ENCODE results near the gene PRR33.
A peak's percentile ranks its signal among the peaks of the same experiment; 100 is the strongest.

PRR33 gene

DNA sequence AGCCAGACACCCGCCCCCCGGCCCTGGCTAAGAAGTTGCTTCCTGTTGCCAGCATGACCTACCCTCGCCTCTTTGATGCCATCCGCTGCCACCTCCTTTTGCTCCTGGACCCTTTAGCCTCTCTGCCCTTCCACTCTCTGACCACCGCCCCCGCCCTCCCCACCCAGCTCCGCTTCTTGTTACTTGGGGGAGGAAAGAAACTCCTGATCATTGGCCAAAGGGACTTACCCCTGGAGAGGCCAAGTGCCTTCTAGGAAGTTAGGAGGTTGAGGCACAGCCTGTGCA, at the start of gene PRR33:
Gene PRR33, minus strand, starts transcription at position 65 of the 285 bp plus-strand sequence. CDS start 1,311 bp downstream, outside the sequence.
- no peak for DNase-seq

DNA sequence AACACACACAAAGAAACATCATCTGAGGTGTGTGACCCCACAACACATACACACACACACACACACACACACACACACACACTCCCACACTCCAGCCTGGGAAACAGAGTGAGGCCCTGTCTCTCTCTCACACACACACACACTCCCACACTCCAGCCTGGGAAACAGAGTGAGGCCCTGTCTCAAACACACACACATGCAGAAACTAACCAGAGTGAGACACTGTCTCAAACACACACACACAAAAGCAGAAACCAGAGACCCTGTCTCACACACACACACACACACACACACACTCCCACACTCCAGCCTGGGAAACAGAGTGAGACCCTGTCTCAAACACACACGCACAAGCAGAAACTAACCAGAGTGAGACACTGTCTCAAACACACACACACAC, 48.1 kb upstream of the PRR33 start:
- DNase-seq: peak; percentile 10

DNA sequence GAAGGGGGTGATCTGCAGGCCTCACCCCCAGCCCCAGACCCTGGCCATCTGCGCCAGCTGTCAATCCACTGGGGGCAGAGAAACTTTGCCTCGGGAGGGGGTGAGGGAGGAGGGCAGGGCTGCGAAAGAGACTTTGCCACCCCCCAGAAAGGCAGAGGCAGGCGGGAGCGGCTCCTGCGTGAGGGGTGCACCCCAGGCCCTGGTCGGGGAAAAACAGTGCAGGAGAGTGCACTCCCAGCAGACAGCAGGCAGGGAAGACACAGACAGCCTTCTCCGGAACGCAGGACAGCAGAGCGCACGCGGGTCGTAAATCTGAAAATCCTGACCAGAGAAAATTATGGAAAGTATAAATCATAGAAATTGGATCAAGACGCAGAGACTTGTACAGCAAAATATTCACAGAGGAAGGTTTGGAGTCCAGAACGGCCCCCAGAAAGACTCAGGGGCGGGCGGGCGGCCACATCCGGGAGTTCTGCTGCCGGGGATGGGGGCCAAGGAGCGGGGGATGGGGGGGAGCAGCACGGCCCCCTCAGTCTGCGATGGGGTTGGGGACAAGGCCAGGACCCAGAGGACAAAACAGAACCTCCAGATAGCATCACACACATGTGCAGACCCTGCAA, 47.4 kb upstream of the PRR33 start:
- peak; percentile 38 for DNase-seq

DNA sequence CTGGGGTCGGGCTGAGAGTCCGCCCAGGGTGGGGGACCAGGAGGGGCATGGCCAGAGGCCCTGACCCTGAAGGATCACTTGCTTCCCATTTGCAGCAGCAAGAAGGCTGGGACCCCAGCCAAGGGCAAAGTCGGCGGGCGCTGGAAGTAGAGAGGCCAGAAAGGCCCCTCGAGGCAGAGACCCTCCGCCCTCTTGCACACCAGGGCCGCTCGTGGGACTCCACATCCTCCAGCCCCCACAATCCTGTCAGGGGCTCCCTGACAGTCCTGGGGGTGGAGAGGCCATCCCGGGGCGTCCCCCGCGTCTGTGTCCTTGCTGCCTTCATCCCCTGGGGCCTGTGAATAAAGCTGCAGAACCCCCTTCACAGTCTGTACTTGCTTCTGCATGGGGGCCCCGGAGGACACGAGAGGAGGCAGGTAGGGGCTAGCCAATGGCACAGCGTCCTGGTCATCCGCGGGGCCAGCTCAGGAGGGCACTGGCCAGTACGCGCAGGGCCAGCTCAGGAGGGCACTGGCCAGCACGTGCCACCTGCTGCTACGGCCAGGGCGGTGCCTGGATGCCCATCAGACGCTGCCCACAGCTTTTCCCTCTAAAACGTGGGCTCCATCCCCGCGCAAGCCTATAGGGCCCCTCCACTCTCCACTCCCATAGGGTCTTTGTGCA, 46.8 kb upstream of the PRR33 start:
- no peak for DNase-seq

DNA sequence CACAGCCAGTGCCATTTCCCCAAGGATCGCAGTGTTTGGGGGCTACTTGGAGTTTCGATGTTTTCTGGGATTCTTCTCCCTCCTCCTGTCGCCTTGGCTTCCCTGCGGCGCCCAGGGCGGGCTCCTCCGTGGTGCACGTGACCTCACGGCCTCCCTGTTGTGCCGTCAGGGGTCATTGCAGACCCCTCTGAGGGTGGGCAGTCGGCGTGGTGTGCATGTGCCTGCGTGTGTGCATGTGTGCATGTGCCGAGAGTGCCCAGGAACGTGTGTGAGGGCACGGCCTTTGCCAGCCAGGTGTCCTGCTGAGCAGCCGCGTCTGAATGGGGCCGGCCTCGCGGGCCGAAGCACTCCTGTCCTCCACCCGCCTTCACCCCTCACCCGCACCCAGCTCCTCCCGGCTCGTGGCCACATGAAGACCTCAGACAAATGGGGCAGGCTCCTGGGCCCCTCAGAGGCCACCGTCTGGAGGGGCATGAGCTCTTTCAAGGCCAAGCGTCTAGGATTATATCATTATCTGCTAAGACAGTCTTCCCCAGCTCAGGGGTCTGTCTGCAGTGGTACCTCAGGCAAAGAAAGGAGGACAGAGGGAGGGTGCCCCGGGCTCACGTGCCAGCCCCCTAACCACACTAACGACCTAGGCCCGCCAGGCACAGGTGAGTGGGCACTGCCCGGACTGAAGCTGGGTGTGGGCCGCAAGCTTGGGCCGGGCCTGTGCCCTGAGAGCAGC, 46.1 kb upstream of the PRR33 start:
- no peak for DNase-seq

DNA sequence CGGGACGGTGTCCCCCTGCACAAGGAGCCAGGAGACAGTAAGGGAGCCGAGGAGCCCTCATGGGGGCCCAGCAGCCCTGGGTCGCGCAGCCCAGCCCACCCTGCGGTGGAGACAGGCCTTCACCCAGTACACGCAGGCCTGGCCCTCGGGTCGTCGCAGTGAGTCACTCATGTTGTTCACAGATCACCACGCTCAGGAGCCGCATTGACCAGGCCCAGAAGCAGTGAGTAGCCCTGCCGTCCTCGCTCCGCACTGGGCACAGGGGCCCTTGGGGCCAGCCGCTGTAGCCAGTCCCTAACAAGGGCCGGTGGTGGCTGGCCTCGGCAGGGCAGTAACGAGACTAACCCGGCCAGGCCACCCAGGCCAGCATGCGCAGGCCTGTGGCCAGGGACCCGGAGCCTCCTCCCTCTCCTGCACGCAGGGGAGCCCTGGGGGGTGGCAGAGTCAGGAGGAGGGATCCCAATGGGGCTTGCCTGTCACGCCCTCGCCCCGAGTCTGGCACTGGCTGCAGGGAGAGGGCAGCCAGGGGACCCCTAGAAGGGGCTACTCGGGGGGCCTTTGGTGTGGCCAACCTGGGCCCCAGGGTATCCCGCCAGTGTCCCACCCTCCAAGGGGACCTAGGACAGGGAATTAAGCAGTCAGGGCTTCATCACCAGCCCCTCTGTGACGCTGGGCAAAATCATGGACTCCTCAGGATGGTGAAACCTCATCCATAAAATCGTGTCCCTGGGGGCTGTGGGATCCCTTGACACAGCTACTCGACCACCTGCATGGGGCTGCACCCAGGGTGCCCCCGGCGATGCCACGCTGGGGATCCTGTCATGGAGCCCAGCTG, 45.3 kb upstream of the PRR33 start:
- DNase-seq: no peak

DNA sequence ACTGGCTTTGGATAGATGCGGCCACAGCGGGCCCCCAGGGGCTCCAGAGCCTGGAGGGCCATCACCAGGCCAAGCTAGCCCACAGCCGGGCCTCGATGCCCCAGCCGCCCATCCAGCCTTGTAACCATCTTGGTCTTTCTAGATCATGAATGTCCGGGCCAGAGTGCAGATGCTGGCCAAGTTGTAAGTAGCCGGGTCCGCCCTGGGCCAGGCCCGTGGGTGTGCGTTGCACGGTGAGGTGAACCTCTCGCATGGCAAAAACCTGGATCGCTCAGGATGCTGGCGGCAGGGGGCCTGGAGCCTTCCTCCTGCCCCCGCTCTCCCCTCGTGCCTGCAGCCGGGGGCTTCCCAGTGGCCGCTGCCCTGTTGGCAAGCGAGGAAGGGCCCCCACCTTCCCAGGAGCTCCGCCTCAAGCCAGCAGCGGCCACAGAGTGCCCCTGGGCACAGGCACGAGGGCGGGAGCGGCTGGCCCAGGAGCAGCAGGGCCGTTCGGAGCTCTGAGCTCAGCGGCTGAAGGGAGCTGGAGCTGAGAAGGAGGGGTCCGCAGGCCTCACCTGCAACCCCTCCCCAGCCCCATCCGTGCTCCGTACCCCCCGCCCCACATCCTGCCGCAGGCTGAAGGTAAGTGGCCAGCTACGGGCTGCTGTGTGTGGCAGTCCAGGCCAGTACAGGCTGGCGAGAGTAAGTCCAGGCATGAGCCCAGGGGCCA, 44.5 kb upstream of the PRR33 start:
- DNase-seq: no peak

DNA sequence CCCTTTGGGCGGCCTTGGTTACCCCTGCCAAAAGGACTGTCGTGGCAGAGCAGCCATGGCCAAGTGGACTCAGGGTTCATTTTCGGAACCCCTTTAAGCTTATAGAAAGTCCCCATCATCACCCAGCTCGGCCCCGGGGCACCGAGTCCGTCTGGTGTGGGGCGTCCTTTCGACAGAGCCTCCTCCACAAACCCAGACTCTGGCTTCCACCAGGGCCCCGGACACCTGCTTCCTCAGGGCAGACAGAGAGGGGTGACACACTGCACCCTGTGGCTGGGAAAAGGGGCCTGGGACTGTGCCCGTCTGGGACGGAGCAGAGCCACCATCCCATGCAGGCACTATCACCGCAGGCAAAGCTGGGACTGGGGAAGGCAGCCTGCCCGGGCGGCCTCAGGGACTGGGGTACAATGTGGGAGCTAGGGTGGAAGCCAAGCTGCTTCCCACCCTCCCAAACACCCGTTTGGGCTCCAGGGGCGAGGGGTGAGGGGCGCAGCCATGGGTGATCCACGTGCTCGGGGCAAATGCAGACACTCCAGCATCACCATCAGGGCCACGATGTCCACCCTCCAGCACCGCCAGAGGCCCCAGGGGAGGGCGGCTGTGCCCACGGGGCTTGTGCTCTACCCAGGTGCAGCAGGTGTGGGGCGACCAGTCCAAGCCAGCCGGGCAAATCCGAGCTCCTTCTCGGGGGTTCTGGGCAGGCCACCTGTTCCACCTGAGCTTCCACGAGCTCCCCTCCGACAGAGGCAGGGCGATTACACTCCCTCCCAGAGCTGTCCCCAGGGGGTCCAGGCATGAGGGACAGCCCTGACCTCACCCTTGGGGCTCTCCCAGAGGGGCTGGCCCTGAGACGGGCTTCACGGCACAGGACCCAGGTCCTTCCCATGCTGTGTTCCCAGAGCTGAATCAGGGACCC, 43.7 kb upstream of the PRR33 start:
- no peak for DNase-seq

DNA sequence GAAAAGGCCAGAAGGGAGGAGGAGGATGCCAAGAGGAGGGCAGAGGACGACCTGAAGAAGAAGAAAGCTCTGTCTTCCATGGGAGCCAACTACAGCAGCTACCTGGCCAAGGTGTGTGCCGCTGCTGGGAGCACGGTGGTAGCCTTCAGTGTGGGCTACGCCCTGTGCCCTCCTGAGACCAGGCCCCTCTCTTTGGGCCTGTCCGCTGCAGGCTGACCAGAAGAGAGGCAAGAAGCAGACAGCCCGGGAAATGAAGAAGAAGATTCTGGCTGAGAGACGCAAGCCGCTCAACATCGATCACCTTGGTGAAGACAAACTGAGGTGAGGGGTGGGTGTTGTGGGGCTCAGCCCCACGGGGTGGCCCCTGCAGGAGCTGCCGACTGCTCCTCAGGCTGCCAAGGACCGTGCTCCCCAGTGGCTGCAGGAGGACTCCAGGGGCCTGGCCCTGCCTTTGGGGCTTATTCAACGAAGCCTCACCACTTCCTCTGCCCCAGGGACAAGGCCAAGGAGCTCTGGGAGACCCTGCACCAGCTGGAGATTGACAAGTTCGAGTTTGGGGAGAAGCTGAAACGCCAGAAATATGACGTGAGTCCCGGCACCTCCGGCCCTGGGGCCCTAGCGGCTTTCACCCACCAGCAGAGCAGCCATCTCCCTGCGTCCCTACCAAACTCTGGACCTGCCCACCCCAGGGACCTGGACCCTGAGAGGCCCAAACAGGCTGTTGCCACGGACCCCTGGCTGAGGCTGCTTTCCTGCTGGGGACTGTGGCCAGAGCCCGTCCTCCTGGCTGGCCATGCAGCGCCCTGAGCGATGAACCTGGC, 42.9 kb upstream of the PRR33 start:
- DNase-seq: no peak

DNA sequence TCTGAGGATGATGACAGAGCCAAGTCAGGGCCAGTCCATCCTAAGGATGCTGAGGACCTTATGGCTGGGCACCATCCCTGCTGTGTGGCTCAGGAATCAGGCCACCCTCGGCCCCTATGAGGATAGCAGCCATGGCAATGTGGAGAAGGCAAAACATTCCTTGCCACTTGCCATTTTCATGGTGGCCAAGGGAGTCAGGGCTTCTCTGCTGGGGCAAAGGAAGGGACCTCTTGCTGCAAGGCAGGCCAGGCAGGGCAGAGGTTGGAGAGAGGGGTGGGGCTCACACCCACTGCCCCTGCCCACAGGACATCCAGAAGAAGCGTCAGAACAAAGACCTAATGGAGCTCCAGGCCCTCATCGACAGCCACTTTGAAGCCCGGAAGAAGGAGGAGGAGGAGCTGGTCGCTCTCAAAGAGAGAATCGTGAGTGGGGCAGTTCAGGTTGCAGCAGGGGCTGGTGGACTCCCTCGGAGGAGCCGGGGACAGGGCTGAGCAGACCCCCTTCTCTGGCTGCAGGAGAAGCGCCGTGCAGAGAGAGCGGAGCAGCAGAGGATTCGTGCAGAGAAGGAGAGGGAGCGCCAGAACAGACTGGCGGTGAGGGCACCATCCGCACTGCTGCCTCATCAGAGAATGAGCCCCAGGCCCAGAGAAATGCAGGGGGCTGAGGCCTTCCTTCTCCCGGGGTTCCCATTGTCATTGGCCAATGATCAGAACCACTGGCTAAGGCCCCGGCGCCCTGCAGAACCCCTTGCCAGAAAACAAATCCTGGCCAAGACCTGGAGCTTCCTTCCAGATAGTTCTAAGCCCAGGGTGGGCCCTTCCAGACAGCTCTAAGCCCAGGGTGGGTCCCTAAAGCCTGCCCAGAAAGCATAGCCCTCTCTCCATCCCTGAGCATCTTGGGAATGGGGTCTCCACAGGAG, 42.0 kb upstream of the PRR33 start:
- no peak for DNase-seq

DNA sequence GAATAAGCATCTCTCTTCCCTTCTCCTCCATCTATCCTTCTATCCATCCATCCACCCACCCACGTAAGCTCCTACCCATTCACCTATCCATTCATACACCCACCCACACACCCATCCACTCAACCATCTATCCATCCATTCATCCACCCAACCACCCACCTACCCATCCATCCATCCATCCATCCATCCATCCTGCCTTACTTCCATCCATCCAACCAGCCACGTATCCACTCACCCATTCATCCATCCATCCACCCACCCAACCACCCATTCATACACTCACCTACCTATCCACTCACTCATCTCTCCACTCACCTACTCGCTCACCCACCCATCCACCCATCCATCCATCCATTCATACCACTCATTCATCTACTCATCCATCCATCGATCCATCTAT, 41.0 kb upstream of the PRR33 start:
- DNase-seq: no peak

DNA sequence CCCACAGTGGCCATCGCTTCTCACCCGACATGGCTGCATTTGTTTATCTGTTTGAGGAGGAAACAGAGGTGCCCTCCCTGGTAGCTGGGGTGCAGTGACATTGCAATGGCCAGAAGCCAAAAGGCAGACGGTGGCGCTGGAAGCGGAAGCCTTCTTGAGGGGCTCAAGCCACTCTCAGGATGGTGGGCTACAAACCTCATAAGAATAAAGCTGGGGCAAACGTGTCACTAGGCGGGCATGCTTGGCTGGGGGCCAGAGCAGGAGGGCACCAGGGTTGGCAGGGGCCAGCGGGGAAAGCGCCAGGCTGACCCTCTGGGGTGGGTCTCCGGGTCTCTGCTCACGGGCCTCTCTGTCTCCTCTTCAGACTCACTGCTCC, 40.4 kb upstream of the PRR33 start:
- DNase-seq: no peak

DNA sequence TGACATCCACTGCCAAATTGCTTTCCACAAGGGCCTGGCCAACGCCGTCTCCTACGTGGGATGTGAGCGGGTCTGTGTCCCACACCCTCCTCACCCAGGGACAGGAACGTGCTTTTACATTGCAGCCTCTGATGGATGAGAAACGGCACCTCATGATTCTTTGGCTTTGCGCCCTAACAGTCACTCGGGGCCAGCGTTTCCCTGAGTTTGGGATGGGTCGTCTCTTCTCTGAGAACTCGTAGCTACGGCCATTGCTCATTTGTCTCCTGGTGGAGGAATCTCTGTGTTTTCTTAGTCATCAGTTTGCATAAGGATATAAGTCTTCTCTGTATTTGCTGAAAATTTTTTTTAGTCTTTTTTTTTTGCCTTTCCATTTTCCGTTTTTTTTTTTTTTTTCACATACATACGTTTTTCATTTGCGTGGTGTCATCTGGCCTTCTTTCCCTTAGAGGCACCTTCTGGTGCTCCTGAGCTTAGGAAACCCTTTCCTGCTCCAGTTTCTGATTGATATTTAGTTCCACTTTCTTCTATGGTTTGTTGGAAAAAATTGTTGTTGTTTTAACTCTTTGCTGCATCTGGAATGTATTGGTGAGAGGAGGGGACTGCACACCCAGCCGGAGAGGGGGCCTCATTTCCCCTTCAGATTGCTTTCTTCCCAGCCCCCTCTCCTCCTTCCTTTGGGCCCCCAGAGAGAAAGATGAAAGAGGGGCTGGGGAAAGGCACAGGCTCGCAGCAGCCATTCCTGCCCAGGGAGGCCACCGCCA, 39.8 kb upstream of the PRR33 start:
- DNase-seq: peak; percentile 67

DNA sequence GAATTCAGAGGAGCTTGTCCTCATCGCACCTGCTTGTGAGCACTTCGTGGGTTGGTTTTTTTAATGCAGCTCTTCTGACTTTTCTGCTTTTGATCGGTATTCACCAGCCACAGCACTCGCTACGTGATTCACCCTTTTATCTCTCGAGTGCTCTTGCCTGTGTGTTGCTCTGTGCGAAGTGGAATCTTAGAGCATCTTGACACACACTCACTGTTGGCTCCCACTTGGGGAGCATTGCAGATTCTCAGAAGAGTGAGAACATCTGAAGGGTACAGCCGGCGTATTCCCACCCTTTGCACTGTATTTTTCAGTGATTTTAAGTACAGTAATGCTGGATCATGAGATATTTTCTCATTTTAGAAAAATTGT, 38.8 kb upstream of the PRR33 start:
- DNase-seq: peak; percentile 10

DNA sequence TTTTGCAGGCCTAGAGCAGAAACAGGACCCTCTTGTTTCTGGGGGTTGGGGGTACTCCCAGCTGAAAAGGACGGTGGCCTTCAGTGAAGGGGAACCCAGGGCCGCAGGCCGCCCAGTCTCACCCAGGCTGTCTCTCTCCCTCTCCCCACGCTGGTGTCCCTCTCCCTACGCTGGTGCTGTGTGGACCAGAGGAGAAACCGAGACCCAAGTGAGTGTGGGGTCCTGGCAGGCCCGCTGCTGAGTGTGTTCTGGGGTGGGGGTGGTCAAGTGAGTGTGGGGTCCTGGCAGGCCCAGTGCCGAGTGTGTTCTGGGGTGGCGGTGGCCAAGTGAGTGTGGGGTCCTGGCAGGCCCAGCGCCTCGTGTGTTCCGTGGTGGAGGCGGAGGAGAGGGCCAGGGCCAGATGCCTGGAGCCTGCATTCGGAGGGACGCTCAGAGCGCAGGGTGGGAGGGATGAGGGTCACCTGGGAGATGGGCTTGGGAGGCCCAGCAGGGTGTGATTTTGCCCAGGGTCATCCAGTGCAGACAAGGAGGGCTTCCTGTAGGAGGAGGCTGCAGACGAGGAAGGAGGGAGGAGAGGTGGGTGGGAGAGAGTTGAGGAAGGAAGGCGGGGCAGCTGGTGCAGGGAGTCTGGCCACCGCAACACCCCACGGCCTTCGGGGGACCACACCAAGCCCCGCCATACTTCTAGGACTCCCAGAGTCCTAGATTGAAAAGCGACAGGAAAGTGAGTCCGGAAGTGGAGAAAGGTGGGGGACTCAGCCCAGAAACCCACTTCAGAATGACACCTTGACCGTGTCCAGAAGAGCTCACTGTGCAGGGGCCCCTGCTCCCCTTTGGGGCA, 38.1 kb upstream of the PRR33 start:
- DNase-seq: no peak

DNA sequence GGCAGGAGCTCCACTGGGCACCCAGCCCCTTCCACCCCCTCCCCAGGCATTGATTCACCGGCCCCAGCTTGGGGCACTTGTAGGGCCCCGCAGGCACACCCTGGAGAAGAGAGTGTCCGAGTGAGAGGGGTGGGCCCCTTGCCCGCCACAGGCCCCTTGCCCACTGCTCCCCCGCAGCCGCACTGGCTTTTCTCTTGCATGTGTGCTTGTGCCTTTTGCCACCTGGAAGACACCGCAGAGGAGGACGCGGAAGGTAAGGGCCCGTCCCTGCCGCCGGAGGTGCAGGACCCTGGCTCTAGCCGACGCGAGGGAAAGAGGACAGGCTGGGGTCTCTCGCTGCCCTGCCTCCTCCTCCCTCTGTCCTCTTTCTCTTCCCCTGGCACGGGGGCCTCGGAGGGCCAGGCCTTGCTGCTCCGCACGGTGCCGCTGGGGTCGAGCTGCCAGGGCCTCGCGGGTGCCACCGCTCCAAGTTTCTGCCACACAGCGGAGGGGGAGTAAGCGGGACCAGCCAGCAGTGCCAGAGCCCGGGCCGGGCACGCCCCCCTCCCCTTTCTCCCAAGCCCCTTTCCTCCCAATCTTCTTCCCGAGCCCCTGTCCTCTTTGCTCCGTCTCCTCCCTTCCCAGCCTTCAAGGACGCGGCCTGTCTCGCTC, 37.3 kb upstream of the PRR33 start:
- no peak for DNase-seq

DNA sequence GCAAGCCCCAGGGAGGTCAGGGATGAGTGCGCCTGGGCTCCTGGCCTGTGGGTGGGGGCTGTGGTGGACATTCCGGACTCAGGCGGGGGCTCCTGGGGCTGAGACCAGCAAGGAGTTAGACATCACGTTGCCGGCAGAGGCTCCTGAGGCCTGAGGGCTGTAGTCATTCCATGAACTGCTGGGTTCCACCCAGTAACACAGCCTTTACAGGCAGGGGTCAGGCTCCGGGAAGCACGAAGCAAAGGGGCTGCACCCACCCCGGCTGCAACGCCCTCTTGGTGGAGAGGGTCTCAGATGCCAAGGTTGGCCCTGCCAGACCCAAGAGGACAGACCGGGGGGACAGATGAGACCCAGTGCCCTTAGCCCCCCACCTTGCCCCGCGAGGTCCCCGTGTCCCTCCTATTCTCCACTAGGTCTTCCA, 36.8 kb upstream of the PRR33 start:
- no peak for DNase-seq
